SJSA1 (cell line): Measurements from ENCODE around the gene ERC1. TPM values are rescaled to one million over a fixed set of nuclear protein-coding genes. Genes with fewer than 3 reads are reported as not detected.
"Not testable (repeated sequence)": the region's sequence is repeated elsewhere in the genome, so short reads cannot be mapped to it uniquely, and the experiment has no call there.

Experiments used
- DNase-seq, 2 experiments: peaks; one replicate each; pipeline ENCODE4 v3.0.0-alpha.2; 2015 to 2020; ENCODE audit warnings: low spot score in 2 of 2, low read depth in 1 of 2
- H3K27ac ChIP-seq: fragments of 250-450 bp; sonication (Bioruptor Pico); 2 replicates; pipeline ENCODE4 v1.5.1; 2020; ENCODE audit warnings: mild to moderate bottlenecking, moderate library complexity
- H3K27me3 ChIP-seq: fragments of 250-450 bp; sonication (Bioruptor Pico); replicated peaks from 2 replicates; pipeline ENCODE4 v1.5.1; 2020; ENCODE audit warnings: mild to moderate bottlenecking, moderate library complexity
- H3K36me3 ChIP-seq: fragments of 250-450 bp; sonication (Bioruptor Pico); 2 replicates; pipeline ENCODE4 v1.5.1; 2020; ENCODE audit warnings: mild to moderate bottlenecking
- H3K4me1 ChIP-seq: fragments of 250-450 bp; sonication (Bioruptor Pico); replicated peaks from 2 replicates; pipeline ENCODE4 v1.6.1; 2021; ENCODE audit warnings: mild to moderate bottlenecking
- H3K4me3 ChIP-seq: fragments of 250-450 bp; sonication (Bioruptor Pico); 2 replicates; pipeline ENCODE4 v1.5.1; 2020; ENCODE audit warnings: mild to moderate bottlenecking
- H3K9me3 ChIP-seq: fragments of 250-450 bp; sonication (Bioruptor Pico); replicated peaks from 2 replicates; pipeline ENCODE4 v1.5.1; 2020; ENCODE audit warnings: mild to moderate bottlenecking
- total RNA-seq: library from RNA; depleted of rRNA; stranded (reverse); fragments of >200 nt; shearing (Covaris generic); gene quantifications from 2 replicates; pipeline ENCODE4 v1.2.3, GENCODE V29; 2014

The ERC1 gene
- total RNA-seq, 1 experiment from 2014 or later = 19.7 TPM

DNA sequence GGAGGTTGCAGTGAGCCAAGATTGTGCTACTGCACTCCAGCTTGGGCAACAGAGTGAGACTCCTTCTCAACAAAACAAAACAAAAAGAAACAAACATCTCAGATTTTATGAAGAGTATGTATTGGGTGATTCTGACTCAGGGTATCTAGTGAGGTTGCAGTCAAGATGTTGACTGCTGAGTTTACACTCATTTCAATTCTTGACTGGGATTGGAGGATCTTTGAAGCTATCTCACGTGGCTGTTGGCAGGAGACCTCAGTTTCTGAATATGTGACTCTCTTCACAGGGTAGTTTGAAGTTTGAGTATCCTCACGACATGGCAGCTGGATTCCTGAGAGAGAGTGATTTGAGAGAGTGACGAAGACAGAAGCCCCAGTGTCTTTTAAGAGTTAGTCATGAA, 29.4 kb downstream of the ERC1 start:
- Histone ChIP-seq H3K4me3 (no peak overlapping the region), H3K27ac (no peak overlapping the region), H3K27me3 (no peaks in the 10 kb centered on the region), H3K4me1 (no peaks in the 10 kb centered on the region), H3K36me3 (no peaks in the 10 kb centered on the region), H3K9me3 (no peaks in the 10 kb centered on the region)
- no peak for DNase-seq

DNA sequence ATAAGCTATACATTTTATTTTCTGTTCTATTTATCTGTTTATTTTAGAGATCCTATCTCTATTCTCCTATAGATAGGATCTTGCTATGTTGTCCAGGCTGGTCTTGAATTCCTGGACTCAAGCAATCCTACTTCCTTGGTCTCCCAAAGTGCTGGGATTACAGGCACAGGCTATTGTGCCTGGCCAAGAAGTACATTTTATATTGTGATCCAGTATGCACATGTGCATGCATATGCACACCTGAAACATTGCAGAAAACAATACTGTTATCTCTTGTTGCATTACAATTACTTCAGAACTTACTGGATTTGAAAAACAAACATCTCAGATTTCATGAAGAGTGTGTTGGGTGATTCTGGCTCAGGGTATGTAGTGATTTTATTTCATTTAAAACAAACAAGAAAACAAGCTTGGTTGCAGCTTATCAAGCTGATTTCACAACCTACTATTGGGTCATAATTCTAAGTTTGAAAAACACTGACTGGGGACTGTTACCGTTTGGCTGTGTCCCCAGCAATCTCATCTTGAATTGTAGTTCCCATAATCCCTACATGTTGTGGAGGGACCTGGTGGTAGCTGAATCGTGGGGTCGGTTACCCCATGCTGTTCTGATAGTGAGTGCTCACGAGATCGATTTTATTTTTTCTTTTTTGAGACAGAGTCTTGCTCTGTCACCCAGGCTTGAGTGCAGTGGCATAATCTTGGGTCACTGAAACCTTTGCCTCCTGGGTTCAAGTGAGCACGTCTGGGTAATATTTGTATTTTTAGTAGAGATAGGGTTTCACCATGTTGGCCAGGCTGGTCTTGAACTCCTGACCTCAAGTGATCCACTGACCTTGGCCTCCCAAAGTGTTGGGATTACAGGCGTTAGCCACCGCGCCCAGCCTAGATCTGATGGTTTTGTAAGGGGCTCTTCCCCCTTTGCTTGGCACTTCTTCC, 31.3 kb downstream of the ERC1 start:
- DNase-seq = no peak
- no peak overlapping the region for H3K27ac ChIP-seq
- H3K36me3 ChIP-seq = no peaks in the 10 kb centered on the region
- H3K9me3 ChIP-seq = no peaks in the 10 kb centered on the region
- no peaks in the 10 kb centered on the region for H3K27me3 ChIP-seq
- no peak overlapping the region for H3K4me3 ChIP-seq
- H3K4me1 ChIP-seq = no peaks in the 10 kb centered on the region

DNA sequence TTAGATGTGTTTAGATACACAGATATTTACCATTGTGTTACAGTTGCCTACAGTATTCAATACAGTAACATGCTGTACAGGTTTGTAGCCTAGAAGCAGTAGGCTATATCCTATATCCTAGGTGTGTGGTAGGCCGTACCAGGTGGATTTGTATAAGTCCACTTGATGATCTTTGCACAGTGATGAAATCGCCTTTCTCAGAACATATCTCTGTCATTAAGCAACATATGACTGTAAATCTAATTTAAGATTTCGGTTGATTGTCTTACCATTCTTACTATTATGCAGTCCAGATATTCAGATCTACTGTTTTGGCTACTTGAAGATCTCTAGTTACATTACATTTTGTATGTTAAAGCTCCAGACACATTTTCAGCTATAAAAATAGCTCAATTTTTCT, 39.8 kb downstream of the ERC1 start:
- Histone ChIP-seq H3K9me3 (no peaks in the 10 kb centered on the region), H3K4me1 (no peaks in the 10 kb centered on the region), H3K4me3 (no peak overlapping the region), H3K27me3 (no peaks in the 10 kb centered on the region), H3K36me3 (peaks cover 29% of the 10 kb centered on the region), H3K27ac (no peak overlapping the region)
- no peak for DNase-seq

- Histone ChIP-seq H3K27ac (no peak overlapping the region), H3K36me3 (peaks cover 16% of the 10 kb centered on the region; the same call in 1 of the 2 replicates), H3K4me3 (no peak overlapping the region), H3K4me1 (no peaks in the 10 kb centered on the region), H3K27me3 (no peaks in the 10 kb centered on the region), H3K9me3 (no peaks in the 10 kb centered on the region)
- no peak for DNase-seq
These were observed 43.2 kb downstream of the ERC1 start for GRCh38 chr12:1034243-1034642.

- Histone ChIP-seq H3K36me3 (peaks cover 12% of the 10 kb centered on the region; the same call in 1 of the 2 replicates), H3K27ac (no peak overlapping the region), H3K4me1 (no peaks in the 10 kb centered on the region), H3K27me3 (no peaks in the 10 kb centered on the region), H3K9me3 (no peaks in the 10 kb centered on the region), H3K4me3 (no peak overlapping the region)
- DNase-seq = no peak
These were observed 43.9 kb downstream of the ERC1 start for GRCh38 chr12:1034751-1035457.

DNA sequence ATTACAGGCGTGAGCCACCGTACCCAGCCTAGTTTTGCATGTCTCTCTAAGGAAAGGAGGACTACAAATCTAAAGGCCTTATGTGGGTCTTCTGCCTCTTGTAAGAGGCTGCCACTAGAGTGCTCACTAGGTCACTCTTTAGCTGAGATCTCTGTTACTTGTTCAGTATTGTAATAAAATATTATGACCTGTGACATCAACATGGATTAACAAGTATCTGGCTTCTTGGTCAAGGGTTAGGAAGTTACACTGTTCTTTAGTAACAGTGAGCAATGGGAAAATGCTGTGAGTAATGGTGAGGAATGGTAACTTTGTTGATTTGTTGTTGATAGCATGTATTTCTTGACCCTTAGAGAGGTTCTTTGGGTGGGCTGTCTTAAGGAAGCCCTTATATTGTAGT, 50.5 kb downstream of the ERC1 start:
- H3K9me3 ChIP-seq = no peaks in the 10 kb centered on the region
- H3K4me3 ChIP-seq = no peak overlapping the region

DNA sequence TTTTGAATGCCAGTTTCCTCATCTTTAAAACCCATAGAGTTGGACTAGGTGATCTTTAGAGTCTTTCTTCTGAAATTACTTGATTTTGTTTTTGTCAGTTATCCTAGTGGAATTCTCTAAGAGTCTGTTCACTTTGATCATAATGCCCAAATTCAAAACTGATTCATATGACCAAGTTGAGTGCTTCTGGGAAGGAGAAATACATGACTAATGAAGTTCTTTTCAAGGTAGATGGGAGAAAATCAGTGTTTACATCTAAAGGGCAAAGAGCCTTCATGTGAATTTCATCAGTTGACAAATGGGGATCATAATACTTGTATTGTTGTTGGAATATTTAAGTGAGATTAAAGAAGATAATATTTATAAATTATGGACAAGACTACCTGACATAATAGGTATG, 53.2 kb downstream of the ERC1 start:
- Histone ChIP-seq H3K4me1 (peaks cover 13% of the 10 kb centered on the region), H3K36me3 (no peaks in the 10 kb centered on the region), H3K27ac (0 out of 2 replicates have a peak overlapping the region, but pooled peaks have one; percentile 2), H3K4me3 (no peak overlapping the region), H3K27me3 (no peaks in the 10 kb centered on the region), H3K9me3 (no peaks in the 10 kb centered on the region)
- DNase-seq = peak in 1 of 2 experiments; percentile 4

More for the DNA sequence above, 50.5 kb downstream of the ERC1 start:
- Histone ChIP-seq H3K4me1 (peaks cover 13% of the 10 kb centered on the region), H3K27me3 (no peaks in the 10 kb centered on the region), H3K27ac (no peak overlapping the region), H3K36me3 (no peaks in the 10 kb centered on the region)
- no peak for DNase-seq

DNA sequence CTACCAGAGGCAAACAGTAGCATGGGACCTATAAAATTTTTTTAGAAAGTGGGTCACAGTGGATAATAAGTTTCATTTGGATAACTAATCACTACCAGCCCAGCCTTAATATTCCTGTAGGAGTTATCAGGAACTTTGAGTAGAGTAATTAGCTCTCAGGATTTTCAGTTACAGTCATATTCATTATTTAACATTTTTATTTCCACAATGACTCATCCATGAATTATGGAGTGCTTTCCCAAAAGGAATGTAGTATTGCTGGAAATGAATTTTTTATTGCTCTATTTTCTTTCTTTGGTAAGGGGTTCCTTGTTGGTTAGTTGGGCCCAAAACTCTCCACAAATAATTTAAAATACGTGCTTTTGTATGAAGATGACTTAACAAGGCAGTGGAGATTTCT, 53.7 kb downstream of the ERC1 start:
- Histone ChIP-seq H3K27ac (peak overlapping the region; percentile 36), H3K27me3 (no peaks in the 10 kb centered on the region), H3K9me3 (no peaks in the 10 kb centered on the region), H3K36me3 (no peaks in the 10 kb centered on the region), H3K4me1 (peaks cover 13% of the 10 kb centered on the region), H3K4me3 (no peak overlapping the region)
- peak in 1 of 2 experiments; percentile 37 for DNase-seq

- H3K9me3 ChIP-seq = no peaks in the 10 kb centered on the region
- H3K4me1 ChIP-seq = peaks cover 13% of the 10 kb centered on the region
- no peak overlapping the region for H3K27ac ChIP-seq
- DNase-seq = no peak
- no peaks in the 10 kb centered on the region for H3K27me3 ChIP-seq
- H3K36me3 ChIP-seq = no peaks in the 10 kb centered on the region
- no peak overlapping the region for H3K4me3 ChIP-seq
These were observed 55.7 kb downstream of the ERC1 start for GRCh38 chr12:1046727-1047126.

GRCh38 chr12:1047898-1048660, 57.1 kb downstream of the ERC1 start:
- Histone ChIP-seq H3K4me3 (no peak overlapping the region), H3K27me3 (no peaks in the 10 kb centered on the region), H3K36me3 (no peaks in the 10 kb centered on the region), H3K4me1 (peaks cover 13% of the 10 kb centered on the region), H3K27ac (no peak overlapping the region), H3K9me3 (no peaks in the 10 kb centered on the region)
- no peak for DNase-seq

GRCh38 chr12:1050059-1050707, 59.2 kb downstream of the ERC1 start:
- Histone ChIP-seq H3K27ac (no peak overlapping the region), H3K4me1 (no peaks in the 10 kb centered on the region; the same call in 1 of the 2 replicates), H3K9me3 (no peaks in the 10 kb centered on the region), H3K27me3 (no peaks in the 10 kb centered on the region), H3K4me3 (no peak overlapping the region), H3K36me3 (no peaks in the 10 kb centered on the region)
- no peak for DNase-seq

DNA sequence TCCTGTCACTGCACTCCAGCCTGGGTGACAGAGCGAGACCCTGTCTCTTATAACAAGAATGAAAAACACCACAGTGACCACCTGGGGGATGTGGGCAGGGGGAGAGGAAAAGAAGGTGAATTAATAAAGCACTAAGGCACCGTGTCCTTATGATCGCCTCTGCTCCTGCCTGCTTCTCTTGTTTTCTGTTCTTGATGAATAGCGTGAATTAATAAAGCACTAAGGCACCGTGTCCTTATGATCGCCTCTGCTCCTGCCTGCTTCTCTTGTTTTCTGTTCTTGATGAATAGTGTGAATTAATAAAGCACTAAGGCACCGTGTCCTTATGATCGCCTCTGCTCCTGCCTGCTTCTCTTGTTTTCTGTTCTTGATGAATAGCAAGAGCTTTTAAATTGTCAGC, 60.6 kb downstream of the ERC1 start:
- H3K27ac ChIP-seq, H3K4me3 ChIP-seq, H3K4me1 ChIP-seq, H3K36me3 ChIP-seq, H3K9me3 ChIP-seq, DNase-seq, H3K27me3 ChIP-seq: not testable (repeated sequence)

DNA sequence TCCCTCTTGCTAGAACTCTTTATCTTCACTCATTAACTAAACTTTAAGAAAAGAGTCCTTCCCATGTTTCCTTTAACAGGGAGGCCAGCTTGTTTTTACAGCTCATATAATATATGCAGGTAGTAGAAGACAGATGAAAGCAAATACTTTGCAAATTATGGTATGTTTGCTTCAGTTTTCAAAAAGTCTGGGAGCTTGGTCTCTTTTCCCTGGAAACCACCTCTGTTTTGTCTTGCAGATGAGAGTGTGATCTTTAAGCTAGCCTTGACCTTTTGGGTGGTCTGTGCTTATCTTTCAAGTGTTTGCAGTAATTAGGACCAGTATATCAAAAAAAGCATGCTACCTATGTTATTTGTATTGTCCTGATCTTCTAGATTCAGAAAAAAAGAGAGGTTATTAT, 62.7 kb downstream of the ERC1 start:
- Histone ChIP-seq H3K27me3 (no peaks in the 10 kb centered on the region), H3K9me3 (no peaks in the 10 kb centered on the region), H3K4me1 (no peaks in the 10 kb centered on the region), H3K36me3 (no peaks in the 10 kb centered on the region), H3K27ac (no peak overlapping the region), H3K4me3 (no peak overlapping the region)
- DNase-seq = no peak
